ENCODE results near the gene HSPA1A.

DNA sequence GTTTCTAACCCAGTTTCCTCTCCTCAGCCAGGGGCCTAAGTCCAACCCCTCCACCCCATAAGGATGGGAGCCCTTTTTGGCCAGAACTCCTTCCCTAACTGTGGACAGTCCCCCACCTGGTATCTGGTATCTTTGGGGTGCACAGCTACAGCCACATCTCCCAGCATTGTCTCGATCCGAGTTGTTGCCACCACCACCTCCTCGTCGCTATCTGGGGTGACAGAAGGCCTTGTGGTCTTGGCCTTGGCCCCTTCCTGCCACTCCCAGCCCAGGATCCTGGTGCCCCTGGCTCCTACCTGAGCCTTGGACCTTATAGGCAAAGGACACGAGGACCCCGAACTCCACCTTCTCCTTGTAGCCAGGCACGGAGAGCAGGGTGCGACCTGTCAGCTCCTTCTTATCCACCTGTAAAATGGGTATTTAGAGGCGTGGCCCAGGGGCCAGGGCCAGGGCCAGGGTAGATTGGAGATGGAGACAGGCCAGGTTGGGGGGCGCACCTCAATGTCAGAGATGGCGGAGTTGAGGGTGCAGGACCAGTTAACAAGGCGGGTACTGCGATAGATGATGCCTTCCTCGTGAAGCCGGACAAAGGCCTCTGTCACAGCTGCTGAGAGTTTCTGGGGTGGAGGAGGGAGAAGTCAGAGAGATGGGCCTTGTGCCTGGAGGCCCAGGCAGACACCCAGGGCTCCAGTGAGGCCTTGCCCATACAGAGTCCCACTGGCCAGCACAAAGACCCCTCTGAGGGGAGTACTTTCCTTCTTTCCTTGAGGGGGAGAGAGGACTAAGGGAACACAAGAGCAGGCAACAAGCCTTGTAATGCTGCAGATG lies 31.0 kb upstream of the HSPA1A start:
- TF ChIP-seq NFIC (IDR thresholded peaks at IDR 0.05) (no peak), YY1 (IDR thresholded peaks at IDR 0.05; ENCODE audit: low read depth) (no peak), TCF12 (IDR thresholded peaks at IDR 0.05; ENCODE audit: low read depth) (no peak), EP300 (IDR thresholded peaks at IDR 0.05; ENCODE audit: borderline replicate concordance) (no peak), EGR1 (IDR thresholded peaks at IDR 0.05) (no peak), ZBTB7A (IDR thresholded peaks at IDR 0.05; ENCODE audit: low read depth) (no peak), TAF1 (IDR thresholded peaks at IDR 0.05; ENCODE audit: low read depth) (no peak), TEAD4 (IDR thresholded peaks at IDR 0.05) (no peak), CEBPB (IDR thresholded peaks at IDR 0.05) (no peak)
- TF ChIP-seq, protein P1, sequence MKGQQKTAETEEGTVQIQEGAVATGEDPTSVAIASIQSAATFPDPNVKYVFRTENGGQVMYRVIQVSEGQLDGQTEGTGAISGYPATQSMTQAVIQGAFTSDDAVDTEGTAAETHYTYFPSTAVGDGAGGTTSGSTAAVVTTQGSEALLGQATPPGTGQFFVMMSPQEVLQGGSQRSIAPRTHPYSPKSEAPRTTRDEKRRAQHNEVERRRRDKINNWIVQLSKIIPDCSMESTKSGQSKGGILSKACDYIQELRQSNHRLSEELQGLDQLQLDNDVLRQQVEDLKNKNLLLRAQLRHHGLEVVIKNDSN (IDR thresholded peaks at IDR 0.05) = no peak
- TF ChIP-seq, protein P2, sequence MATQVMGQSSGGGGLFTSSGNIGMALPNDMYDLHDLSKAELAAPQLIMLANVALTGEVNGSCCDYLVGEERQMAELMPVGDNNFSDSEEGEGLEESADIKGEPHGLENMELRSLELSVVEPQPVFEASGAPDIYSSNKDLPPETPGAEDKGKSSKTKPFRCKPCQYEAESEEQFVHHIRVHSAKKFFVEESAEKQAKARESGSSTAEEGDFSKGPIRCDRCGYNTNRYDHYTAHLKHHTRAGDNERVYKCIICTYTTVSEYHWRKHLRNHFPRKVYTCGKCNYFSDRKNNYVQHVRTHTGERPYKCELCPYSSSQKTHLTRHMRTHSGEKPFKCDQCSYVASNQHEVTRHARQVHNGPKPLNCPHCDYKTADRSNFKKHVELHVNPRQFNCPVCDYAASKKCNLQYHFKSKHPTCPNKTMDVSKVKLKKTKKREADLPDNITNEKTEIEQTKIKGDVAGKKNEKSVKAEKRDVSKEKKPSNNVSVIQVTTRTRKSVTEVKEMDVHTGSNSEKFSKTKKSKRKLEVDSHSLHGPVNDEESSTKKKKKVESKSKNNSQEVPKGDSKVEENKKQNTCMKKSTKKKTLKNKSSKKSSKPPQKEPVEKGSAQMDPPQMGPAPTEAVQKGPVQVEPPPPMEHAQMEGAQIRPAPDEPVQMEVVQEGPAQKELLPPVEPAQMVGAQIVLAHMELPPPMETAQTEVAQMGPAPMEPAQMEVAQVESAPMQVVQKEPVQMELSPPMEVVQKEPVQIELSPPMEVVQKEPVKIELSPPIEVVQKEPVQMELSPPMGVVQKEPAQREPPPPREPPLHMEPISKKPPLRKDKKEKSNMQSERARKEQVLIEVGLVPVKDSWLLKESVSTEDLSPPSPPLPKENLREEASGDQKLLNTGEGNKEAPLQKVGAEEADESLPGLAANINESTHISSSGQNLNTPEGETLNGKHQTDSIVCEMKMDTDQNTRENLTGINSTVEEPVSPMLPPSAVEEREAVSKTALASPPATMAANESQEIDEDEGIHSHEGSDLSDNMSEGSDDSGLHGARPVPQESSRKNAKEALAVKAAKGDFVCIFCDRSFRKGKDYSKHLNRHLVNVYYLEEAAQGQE (IDR thresholded peaks at IDR 0.05; ENCODE audit: low read depth) = no peak
- TF ChIP-seq, protein P3, sequence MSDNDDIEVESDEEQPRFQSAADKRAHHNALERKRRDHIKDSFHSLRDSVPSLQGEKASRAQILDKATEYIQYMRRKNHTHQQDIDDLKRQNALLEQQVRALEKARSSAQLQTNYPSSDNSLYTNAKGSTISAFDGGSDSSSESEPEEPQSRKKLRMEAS (IDR thresholded peaks at IDR 0.05) = no peak
